CD4-positive, alpha-beta T cell treated with Interleukin-15 for 1 hour (primary cell): Measurements from ENCODE around the gene ITGB2.

Experiments used
- DNase-seq: peaks from one replicate; pipeline ENCODE4 v3.0.0-alpha.2; 2020

The ITGB2 gene

DNA sequence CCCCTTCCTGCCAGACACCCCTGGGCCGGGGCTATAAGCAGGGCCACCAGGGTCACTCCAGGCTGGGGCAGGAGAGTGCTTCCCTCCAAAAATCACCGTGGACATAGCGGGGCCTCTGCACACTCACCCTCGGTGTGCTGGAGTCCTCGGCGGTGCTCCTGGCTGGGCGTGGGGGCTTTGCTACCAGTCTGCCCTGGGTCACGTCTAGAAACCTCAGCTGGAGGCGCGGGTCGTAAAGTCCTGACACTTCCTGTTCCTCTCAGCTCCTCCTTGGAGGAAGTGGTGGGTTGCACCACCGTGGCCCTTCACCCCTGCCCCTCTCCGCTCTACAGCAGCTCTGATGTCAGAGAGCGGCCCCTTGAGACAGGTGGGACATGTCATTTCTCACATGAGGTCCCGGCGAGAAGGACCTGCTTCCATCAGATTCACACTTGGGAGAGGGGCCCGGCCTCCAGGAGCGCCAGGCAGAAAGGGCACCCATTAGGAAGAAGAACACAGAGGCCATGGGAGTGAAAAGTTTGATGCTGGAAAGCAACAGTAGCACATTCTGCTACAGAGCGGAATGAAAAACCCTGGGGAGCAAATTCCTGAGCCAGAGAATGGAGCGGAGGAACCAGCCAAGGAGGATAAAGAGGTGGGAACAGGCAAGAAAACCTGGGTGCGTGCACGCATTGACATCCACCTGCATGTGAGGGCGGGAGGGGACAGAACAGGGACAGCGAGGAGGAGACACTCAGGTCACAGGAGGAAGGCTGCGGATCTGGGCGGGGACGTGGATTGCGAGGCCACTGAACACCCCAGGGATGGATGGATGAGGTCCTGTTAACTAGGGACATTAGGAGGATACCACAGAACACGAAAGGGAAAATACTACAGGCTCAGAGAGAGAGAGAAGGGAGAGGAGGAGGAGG, at the start of gene ITGB2:
ITGB2 (minus strand) TSS at position 206 of the 911 bp plus-strand sequence. CDS start 10,117 bp downstream, outside the sequence.
- peak; percentile 75 for DNase-seq

DNA sequence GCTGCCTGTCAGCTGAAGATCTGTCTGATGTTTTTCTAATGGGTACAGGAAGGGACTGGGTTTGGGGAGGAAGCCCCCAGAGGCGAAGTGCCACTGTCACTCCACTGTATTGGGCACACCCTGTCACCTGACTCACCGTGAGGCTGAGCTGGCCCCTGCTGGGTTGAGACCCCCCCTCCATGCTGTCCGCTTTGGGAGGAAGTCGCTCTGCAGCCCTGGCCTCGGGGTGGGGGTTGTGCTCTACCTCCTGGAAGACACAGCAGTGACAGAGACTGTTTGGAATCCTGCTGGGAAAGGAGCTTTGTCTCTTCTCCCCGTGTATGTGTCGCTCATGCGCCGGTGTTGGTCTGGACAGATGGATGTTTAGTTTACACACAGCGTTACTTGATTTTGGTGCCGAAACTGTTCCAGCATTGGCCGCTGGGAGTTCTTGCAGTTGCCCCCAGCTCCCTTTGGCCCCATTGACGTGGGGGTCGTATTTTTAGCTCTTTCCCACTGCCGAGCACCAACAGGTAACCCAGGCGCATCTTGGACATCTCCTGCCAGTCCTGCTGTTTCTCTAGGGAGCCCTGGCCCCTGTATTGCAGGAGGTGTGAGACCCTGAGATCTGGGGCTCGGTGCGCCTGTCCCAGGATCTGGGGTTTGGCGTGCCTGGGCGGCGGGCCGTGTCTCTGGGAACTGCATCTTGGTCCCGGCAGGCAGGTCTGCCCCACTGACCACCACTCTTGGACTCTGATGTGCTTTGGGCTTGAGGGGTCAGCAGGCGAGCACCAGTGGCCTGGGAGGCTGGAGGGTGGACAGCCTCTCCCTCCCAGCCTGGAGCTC, 49.4 kb upstream of the ITGB2 start:
- peak; percentile 69 for DNase-seq

DNA sequence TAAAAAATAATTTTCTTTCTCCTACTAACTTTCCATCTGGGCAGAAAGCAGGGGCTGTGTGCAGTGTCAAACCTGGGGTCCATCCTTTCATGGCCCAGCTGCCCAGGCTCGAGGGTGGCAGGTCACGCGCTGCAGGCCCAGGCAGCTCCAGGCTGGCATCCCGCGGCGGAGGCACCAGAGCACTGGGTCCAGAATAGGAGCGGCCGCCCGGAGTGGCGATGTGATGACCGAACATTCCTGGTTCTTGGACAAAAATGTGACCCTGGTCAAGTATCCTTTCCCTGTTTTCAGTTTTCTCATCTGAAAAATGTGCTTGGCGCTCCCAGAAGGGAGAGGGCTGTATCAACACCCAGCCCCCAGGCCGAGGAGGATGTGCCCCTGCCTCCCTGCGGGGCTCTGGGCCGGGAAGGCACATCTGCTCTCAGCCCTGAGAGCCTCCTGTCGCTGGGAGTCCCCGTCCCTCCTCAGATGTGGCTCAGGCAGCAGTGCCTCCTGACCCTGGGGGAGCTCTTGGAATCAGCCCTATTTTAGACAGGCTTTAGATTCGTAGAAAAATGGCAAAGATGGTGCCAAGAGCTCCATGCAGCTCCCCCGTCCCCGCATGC, 48.5 kb upstream of the ITGB2 start:
- DNase-seq: no peak

DNA sequence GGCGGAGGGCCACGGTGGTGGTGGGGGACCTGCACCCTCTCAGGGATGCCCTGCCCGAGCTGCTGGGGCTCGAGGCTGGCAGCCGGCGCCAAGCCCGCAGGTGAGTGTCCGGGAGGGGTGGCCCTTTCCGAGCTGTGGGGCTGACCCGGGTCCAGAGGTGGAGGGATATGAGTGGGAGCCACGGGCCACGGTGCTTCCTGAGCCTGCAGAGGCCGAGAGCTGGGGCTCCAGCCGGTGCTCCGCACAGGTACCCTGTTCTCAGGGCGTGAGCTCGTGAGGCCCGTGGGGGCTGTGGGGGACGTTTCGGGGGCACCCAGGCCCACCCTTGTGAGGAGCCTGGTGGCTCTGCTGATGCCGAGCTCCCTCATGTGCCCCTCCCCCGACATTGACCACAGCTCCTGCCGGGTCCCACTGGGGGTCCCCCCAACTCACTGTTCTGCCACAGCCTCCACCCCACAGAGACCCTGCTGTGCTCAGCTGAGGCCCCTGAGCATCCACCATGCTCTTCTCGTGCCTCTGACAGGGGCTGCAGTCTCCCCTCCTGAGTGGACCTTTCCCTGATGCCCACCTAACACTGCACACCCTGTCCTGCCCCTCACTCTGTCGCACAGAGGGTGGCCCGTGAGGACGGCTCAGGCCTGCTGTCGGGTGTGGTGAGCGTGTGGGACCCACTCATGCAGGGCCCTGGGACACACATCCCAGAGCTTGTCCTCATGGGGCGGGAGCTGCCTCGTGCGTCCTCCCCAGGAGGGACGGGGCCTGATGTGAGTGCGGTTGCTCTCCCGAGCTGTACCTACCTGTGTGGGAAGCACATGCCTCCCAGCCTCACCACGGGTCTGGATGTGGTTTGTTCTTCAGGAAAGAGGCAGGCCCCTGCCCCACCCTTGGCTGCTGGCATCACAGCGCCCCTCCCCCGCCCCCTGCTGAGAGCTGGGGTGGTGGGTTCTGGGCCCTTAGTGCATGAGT, 46.7 kb upstream of the ITGB2 start:
- DNase-seq: no peak

DNA sequence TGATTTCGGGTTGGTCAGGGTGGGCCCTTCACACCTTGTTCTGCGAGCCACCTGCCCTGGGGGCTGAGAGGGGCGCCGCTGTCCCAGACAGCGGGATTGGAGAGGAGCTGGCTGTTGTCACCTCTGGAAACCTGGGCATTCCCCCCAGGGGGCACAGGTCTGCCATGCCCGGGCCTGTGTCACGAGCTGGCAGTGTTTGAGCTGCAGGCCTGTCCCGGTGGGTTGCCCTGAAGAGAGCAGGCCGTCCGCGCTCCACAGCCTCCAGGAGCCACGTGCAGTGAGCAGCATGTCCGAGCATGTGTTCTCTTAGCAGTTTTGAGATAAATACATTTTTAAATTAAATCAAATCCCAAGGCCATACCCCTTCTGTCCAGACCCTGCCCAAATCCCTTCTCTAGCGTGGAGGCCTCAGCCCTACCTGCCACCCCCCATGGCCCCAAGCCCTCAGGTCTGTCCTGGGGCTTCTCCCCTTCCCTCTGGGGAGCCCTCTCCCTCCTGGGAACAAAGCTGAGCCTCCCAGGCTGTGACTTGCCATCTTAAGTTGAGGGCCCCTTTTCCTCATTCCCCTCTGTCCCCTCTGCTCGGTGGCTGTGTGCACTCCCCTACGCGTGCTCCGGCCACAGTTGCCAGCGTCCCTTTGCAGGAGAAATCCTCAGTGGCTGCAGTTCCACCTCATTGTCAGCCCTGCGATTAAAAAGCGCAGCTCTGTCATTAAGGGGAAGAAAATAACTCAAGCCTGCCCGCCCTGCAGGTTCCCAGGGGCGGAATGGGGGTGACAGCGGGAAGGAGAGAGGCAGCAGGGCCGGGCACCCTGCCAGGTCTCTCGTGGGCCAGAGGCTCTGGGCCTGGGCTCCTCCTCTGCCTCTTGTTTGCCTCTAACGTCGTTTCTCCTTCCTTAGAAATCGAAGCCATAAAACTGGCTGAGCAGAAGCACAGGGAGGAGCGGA, 45.7 kb upstream of the ITGB2 start:
- no peak for DNase-seq

DNA sequence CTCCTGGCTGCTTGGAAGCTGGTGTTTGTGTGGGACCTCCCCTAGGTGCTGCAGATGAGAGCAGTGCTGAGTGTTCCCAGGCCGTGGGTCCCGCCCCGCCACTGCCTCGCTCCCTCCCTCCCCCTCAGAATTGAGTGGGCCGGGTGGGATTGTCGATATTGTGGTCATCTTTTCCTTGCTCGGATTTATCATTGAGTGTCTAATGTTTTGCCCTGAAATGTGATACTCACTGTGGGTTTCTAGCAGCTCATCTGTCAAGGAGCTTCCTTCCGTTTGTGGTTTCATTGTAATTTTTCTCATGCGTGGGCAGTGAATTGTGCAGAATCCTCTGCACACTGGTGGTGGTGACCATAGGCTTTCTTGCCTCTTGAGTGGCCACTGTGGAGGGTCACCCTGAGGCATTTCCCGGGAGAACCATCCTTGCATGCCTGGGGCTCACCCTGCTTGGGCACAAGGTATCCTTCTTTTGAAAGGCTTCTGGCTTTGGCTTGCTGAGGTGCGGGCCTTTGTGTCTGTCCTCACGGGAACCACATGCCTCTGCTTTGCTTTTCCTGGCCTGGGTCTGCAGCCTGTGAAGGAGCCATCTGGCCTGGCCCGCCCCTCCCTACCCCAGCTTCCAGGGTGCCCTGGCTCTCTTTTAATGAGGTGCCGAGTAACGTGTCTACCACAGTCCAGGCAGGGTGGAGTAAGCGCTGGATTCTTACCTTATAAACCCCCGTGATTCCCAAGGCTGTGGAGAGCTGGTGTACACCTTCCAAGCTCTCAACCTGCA, 44.7 kb upstream of the ITGB2 start:
- DNase-seq: no peak

DNA sequence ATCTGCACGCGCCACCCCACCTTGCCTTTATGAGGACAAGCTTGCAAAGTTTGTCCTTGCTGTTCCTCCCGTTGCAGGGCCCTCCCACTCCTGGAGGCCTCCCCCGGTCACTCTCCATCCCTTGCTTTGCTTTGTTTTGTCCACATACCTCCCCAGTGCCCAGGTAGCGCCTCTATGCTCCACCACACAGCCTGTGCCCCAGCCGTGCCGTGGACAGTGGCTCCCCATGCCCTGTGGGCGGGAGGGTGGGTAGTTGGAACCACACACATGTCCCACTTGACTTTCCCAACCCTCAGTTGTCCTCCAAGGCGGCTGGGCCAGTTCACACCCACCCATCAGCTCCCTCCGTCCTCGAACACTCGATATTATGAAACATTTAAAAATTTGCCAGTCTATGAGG, 43.7 kb upstream of the ITGB2 start:
- no peak for DNase-seq

DNA sequence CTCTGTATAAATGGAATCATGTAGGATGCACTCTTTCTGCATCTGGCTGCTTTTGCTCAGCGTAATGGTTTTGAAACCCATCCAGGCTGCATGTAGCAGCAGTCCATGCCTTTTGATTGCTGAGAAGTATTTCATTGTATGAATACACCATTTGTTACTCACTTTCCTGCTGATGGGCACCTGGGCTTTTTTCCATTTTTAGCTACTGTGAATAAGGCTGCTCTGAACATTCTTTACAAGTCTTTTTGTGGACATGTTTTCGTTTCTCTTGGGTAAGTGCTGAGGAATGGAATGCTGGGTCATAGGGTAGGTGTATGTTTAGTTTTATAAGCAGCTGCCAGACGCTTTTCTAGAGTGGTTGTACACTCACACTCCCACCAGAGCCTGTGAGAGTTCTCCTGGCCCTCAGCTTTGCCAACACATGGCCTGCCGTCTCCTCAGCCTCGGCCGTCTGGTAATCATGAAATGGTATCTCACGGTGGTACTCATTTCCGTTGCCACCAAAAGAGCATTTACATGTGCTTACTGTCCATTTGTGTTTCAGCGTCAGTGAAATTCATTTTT, 41.8 kb upstream of the ITGB2 start:
- no peak for DNase-seq

DNA sequence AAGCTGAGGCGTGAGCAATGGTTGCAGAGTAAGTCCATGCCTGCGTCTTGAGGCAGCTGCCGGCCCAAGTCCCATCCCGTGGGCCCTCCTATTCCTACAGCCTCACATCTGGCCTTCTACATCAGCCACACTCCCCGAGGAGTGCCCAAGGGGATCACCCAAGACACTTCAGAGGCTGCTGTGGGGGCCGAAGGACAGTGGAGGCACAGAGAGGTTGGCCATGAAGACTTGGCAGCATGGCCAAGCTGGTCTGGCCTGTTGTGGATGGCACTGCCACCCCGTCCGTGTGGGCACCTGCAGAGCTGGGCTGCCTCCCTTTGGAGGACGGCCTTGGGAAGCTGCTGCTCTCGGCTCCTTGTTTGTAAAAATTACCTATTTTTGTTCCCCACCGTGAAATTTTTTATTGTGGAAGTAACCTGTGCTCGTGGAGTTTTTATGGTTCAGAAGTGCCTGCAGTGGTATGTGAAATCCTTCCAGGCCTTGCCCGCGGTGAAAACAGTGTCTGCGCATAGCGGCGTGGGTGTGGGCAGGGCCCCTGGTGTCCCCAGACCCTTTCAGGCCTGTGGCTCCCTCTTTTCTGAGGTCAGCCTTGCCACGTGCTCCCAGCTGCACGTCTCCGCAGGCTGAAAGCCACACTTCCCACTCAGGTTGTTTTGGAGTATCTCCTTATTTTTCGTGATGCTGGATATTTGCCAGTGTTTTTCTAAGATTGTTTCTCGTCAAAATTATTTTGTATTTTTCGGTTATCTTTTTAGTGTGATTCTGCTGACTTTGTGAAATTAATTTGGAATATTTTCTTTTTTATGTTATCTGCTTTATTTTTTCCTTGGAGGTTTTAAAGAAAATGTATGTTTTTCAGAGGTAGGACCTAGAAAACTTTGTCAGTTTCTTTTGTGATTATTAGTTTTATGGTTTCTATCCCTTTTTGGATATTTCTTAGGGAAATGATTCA, 39.7 kb upstream of the ITGB2 start:
- DNase-seq: no peak

DNA sequence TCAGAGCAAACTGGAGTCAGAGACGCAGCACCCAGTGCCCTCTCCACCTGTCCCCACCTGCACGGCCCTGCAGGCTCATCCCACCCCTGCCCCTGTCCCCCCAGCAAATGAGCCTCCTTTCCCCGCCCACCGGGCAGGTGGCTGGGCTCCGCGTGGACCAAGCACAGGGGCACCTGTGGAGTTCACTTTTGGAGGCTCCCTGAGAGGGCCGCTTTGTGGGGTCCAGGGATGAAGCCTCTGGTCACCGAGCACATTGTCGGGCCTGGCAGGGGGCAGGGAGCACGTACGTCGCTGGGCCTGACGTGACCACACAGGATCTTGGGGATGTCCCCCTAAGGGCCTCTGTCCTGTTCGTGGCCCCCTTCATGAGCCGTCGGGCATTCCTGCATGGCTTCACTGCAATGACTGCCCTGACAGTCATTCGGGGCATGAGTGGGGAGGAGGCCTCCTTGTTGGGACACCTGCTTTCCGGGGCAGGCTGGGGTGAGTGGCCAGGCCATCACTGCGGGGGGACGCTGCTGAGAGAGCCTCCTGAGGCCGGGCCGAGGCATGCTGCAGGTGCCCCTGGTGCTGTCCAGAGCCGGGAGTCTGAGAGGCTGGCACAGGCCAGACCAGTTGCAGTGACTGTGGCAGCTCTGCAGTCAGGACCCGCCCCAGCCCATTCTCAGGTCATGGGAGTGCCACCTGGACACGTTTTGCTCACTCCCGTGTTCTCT, 38.8 kb upstream of the ITGB2 start:
- no peak for DNase-seq

DNA sequence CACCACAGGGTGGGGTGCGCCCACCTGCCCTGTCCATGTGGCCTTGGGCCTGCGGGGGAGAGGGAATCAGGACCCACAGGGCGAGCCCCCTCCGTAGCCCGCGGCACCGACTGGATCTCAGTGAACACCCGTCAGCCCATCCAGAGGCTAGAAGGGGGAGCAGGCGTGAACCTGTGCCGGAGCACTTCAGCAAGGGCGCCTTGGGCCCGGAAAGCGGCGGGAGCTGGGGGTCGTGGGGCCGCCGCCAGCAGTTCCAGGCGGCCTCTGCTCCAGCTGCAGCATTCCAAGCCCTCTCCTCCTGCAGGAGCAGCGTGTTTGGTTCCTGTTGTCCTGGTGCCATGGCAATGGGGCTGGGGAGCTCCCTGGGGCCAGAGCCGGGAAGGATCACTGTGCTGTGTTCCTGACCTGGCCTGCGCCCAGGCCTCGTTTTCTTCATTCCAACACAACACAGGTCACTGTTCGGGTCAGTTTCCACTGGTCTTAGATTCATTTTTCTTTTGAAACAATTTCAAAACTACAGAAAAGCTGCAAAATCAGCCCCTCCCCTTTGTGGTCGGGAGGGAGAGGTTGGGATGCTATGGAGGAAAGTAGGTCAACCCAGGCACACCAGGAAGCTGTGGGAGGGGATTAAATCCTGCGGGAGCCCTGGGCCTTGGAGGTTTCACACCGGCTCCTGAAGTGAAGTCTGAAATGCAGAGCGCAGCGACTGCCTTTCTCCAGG, 37.9 kb upstream of the ITGB2 start:
- no peak for DNase-seq

DNA sequence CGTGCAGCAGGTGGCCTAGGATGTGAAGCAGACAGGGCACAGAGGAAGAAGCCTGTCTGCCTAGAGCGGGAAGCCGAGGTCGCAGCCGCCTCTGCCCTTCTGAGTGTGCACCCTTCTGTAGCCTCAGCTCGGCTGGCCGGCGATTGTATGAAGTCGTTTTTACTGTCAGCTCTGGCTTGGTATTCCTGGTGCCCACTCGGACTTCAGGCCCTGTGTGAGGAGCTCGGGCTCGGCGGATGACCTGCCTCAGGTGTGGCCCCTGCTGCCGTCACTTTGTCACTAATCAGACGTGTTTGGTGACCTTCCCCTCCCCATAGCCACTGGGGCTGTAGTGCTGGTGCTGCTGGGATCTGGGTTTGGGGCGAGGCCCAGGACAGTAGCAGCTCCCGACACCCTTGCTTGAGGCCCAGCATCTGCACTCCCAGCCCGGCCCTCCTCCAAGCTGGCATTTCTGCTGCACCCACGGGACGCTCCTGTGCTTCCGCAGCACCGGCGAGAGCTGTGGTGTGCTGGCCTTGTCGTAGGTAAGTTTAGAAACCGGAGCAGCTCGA, 37.3 kb upstream of the ITGB2 start:
- no peak for DNase-seq

DNA sequence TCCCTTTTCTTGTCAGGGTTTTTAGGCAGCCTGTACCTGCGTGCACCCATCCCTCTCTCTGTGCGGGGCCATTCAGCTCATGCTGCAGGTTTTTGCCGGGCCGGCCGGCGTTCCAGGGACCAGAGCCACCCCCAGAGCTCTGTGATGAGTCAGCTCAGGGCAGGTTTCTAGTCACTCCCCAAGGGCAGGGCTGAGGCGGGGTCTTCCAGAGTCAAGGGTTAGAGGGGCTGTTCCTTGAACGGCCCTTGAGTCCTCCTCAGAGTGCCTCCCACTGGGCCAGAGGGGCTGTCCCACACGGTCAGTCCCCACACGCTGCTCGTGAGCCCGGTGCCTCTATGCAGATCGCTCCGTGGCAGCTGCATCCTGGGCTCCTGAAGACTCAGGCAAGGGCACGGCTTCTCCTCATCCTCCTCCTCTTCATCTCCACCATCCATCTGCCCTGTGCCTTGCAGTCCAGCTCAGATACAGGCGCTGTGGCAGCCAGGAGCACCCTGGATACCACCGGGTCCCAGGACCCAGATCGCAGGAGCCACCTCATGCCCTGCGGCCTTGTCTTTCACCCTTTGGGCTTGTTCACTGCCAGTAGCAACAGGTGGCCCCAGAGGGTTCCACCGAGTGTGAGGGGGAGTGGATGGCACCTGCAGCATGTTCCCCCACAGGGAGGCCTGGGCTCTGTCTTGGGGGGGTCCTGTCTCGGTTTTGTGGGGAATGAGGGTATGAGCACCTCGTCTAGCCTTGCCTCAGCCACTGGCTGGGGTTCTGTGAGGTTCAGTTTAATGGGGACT, 36.5 kb upstream of the ITGB2 start:
- DNase-seq: no peak

DNA sequence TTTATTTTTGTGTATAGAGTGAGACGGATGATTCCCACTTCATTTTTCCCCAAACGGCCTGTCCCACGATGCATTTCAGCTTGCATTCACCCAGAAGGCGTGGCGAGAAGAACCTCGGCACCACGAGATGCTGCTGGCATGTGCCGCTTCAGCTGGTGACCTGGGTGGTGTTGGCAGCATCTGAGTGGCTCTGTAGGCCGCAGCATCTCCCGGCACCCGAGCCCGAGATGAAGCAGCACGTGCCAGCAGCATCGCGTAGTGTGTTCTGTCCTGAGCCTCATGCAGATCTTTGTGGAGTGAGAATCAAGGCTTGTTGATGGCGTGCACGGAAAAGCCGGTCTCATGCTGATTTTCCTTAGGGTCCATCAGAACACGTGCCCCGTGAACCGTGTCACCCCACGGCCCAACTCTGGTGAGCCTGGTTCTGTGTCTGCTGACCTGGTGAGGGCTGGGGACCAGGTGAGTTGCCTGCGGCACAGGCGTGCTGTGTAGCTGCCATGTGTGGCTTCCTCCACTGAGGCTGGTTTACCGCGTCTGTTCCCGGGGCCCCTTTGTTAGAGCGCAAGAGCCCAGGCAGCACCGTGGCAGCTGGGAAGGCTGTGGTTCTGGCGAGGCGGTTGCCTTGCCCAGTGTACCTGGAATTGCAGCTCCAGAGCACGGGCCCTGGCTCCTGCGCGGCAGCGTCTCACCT, 35.8 kb upstream of the ITGB2 start:
- no peak for DNase-seq

DNA sequence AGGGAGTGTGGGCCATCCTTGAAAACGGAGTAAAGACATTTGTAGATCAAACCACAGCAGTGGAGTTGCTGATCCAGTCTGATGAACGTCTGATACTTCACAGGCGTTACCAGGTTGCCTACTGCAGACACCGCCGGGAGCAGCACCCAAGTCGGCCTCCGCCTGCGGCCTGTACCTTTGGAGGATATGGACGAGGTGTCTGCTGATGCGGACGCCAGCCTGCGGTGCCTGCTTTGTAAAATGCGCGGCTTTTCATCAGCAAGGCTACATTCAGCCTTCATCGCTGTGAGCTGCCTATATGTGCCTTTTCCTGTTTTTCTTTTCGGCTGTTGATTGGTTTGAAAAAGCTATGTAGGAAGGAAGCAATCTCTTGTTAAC, 35.1 kb upstream of the ITGB2 start:
- no peak for DNase-seq
